Endothelial cell of umbilical vein (primary cell): ENCODE measurements around the gene APOBEC3C. TPM values are rescaled to one million over a fixed set of nuclear protein-coding genes. Genes with fewer than 3 reads are reported as not detected.
"Not testable (repeated sequence)": the region's sequence is repeated elsewhere in the genome, so short reads cannot be mapped to it uniquely, and the experiment has no call there.

Experiments used
- BruUV-seq: library from RNA; stranded (reverse); fragments of 400-500 nt; replicated peaks from 2 replicates; lab custom pipeline; 2021; lab: Mats Ljungman, UMichigan
- CTCF ChIA-PET: fragments of 300-600, 350-600 bp; sonication (Branson Sonifier 250); formaldehyde crosslinking; loops from one replicate; lab custom pipeline; 2021; ENCODE audit warnings: antibody characterized with exemption, inconsistent platforms; lab: Charles Lee
- POLR2A ChIA-PET: fragments of 300-600, 350-600 bp; sonication (Branson Sonifier 250); formaldehyde crosslinking; loops from one replicate; lab custom pipeline; 2021; ENCODE audit warnings: antibody characterized with exemption, inconsistent platforms; lab: Charles Lee
- DNase-seq: peaks from one replicate; pipeline ENCODE4 v3.0.0-alpha.2; 2011; ENCODE audit warnings: low read depth, low spot score
- FAIRE-seq: peaks from 2 replicates; lab custom pipeline; 2011; peaks lifted over from hg19 to GRCh38; lab: Jason Lieb, UNC
- H2AFZ ChIP-seq: 2 replicates; pipeline ENCODE4 v1.6.0; 2012; ENCODE audit warnings: low read depth, low read length, control low read depth, inconsistent platforms
- H3K27ac ChIP-seq: 2 replicates; pipeline ENCODE4 v1.5.1; 2011; ENCODE audit warnings: low read depth, mild to moderate bottlenecking, control low read depth, low read length, moderate library complexity; ENCODE audit not compliant: insufficient read depth
- H3K27me3 ChIP-seq, 2 experiments: 2 replicates each; pipeline versions ENCODE4 v1.6.0 to v1.6.1; 2011; ENCODE audit warnings: low read length in 2 of 2, mixed read lengths in 1 of 2; ENCODE audit not compliant: control insufficient read depth in 2 of 2, insufficient read depth in 2 of 2
- H3K36me3 ChIP-seq, 2 experiments: 2 replicates in 1 of 2; 3 replicates in 1 of 2; pipeline ENCODE4 v1.5.1; 2011; ENCODE audit warnings: low read length in 2 of 2, mild to moderate bottlenecking in 1 of 2, moderate library complexity in 1 of 2; ENCODE audit not compliant: control insufficient read depth in 2 of 2, insufficient read depth in 2 of 2; ENCODE audit errors: extremely low read depth in 1 of 2
- H3K4me1 ChIP-seq: 3 replicates; pipeline ENCODE4 v1.5.1; 2011; ENCODE audit warnings: mild to moderate bottlenecking, low read length; ENCODE audit not compliant: control insufficient read depth, insufficient read depth; ENCODE audit errors: extremely low read depth
- H3K4me2 ChIP-seq: 2 replicates; pipeline ENCODE4 v1.6.1; 2011; ENCODE audit warnings: low read length, control low read depth, mixed read lengths; ENCODE audit not compliant: insufficient read depth
- H3K4me3 ChIP-seq, 3 experiments: fragments of 200-600 bp in 1 of 3; sonication (generic), shearing (Covaris generic) in 1 of 3; replicated peaks in 1 of 3; 2 replicates each; pipeline ENCODE4 v1.5.1; 2011 to 2016; ENCODE audit warnings: control low read depth in 3 of 3, low read length in 3 of 3, mild to moderate bottlenecking in 2 of 3, inconsistent platforms in 1 of 3, low read depth in 1 of 3, moderate library complexity in 1 of 3; ENCODE audit not compliant: insufficient read depth in 1 of 3
- H3K79me2 ChIP-seq: 2 replicates; pipeline ENCODE4 v1.6.0; 2012; ENCODE audit warnings: low read length, inconsistent platforms; ENCODE audit not compliant: control insufficient read depth, insufficient read depth
- H3K9ac ChIP-seq: replicated peaks from 2 replicates; pipeline ENCODE3; 2011; ENCODE audit warnings: low read length, control low read depth; ENCODE audit not compliant: insufficient read depth; ENCODE audit errors: extremely low read depth
- H3K9me1 ChIP-seq: replicated peaks from 3 replicates; pipeline ENCODE4 v1.6.0; 2011; ENCODE audit warnings: mild to moderate bottlenecking, low read length; ENCODE audit not compliant: control insufficient read depth, insufficient read depth; ENCODE audit errors: extremely low read depth
- H3K9me3 ChIP-seq: replicated peaks from 2 replicates; pipeline ENCODE4 v1.5.1; 2012; ENCODE audit warnings: low read length, inconsistent platforms; ENCODE audit not compliant: control insufficient read depth, insufficient read depth
- H4K20me1 ChIP-seq: replicated peaks from 2 replicates; pipeline ENCODE3; 2011; ENCODE audit warnings: mild to moderate bottlenecking, low read length; ENCODE audit not compliant: control insufficient read depth, insufficient read depth; ENCODE audit errors: extremely low read depth
- dilution Hi-C: fragments of 300-500 bp; cut with MboI; formaldehyde crosslinking; loops from one replicate; pipeline ENCODE4 v1.15.0; 2019; ENCODE audit warnings: low sequenced_read_pairs; ENCODE audit not compliant: extremely low pct_ligation_motif_present
- intact Hi-C: fragments of 100-400 bp; cut with micrococcal nuclease; formaldehyde crosslinking; loops from one replicate; pipeline ENCODE4 v1.10.0; 2022
- polyA plus RNA-seq, 4 experiments: library from polyadenylated mRNA; depleted of rRNA in 3 of 4; stranded (reverse) in 3 of 4; unstranded in 1 of 4; fragments of >200 nt; gene quantifications; 2 replicates each; pipeline versions ENCODE4 v1.2.1 to v1.2.3, GENCODE V29; 2011 to 2012; ENCODE audit warnings: missing spikeins in 1 of 4
- total RNA-seq: library from RNA; stranded (reverse); gene quantifications from 2 replicates; pipeline ENCODE4 v1.2.3, GENCODE V29; 2021

The APOBEC3C gene
- total and polyA plus RNA-seq, 2 donors (not counting 3 experiments of a cell fraction or from before 2014, with no cell fraction given) = 7.6 to 10.6 TPM

DNA sequence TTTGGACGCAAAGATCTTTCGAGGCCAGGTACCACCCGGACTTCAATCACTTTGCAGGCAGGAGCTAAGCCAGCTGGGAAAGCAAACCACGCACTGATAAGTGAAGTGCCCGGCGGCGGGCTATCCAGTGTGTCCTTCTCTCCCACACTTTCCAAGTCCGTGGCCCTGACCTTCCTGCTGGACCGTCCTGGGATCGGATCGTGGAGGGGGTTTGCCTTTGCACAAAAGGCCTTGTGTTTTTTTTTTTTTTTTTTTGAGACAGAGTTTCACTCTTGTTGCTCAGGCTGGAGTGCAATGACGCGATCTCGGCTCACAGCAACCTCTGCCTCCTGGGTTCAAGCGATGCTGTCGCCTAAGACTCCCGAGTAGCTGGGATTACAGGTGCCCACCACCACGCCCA is 29.0 kb downstream of the APOBEC3C start:
- H3K4me3 ChIP-seq, H3K27me3 ChIP-seq, H4K20me1 ChIP-seq, H3K36me3 ChIP-seq, H3K4me2 ChIP-seq, FAIRE-seq, H2AFZ ChIP-seq, H3K9me1 ChIP-seq, POLR2A ChIA-PET, intact Hi-C loops, H3K79me2 ChIP-seq, H3K27ac ChIP-seq, H3K9me3 ChIP-seq, H3K9ac ChIP-seq, dilution Hi-C loops, BruUV-seq, DNase-seq, H3K4me1 ChIP-seq: not testable (repeated sequence)
- CTCF ChIA-PET = interaction anchor here (1.1 kb wide), 1 partner anchor 12 kb away, joined by 3 read pairs; no protein-coding TSS in a partner anchor

DNA sequence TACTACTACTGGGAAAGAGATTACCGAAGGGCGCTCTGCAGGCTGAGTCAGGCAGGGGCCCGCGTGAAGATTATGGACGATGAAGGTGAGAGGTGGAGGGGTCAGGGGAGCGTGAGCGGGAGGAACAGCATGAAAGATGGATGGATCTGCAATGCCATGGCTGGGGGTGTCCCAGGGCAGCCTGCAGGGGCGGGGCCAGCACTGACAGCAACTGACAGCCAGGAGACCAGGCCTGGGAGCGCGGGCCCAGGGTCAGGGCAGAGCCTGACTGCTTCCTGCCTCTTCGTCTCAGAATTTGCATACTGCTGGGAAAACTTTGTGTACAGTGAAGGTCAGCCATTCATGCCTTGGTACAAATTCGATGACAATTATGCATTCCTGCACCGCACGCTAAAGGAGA is 31.1 kb downstream of the APOBEC3C start:
- BruUV-seq, H3K9ac ChIP-seq, H3K4me2 ChIP-seq, H3K9me3 ChIP-seq, intact Hi-C loops, H3K79me2 ChIP-seq, DNase-seq, CTCF ChIA-PET, H3K27ac ChIP-seq, H3K9me1 ChIP-seq, H3K36me3 ChIP-seq, POLR2A ChIA-PET, H3K4me1 ChIP-seq, dilution Hi-C loops, H3K27me3 ChIP-seq, H3K4me3 ChIP-seq, FAIRE-seq, H4K20me1 ChIP-seq, H2AFZ ChIP-seq: not testable (repeated sequence)

- H3K4me3 ChIP-seq, H3K27ac ChIP-seq, H3K27me3 ChIP-seq, H2AFZ ChIP-seq, dilution Hi-C loops, H3K79me2 ChIP-seq, H3K9me1 ChIP-seq, H3K4me2 ChIP-seq, FAIRE-seq, H4K20me1 ChIP-seq, intact Hi-C loops, H3K9ac ChIP-seq, DNase-seq, H3K4me1 ChIP-seq, BruUV-seq, H3K9me3 ChIP-seq, POLR2A ChIA-PET, H3K36me3 ChIP-seq: not testable (repeated sequence)
- CTCF ChIA-PET = interaction anchor here (0.6 to 1.0 kb wide), 3 partner anchors 11 to 283 kb away, joined by 3 to 4 read pairs (median 3); no protein-coding TSS in a partner anchor
Observed at GRCh38 chr22:39049486-39049885, 35.4 kb downstream of the APOBEC3C start.

- dilution Hi-C loops, H3K27ac ChIP-seq, FAIRE-seq, H3K79me2 ChIP-seq, H3K9me1 ChIP-seq, H3K27me3 ChIP-seq, H3K9ac ChIP-seq, H2AFZ ChIP-seq, H3K4me2 ChIP-seq, H3K4me3 ChIP-seq, H4K20me1 ChIP-seq, BruUV-seq, DNase-seq, H3K4me1 ChIP-seq, intact Hi-C loops, POLR2A ChIA-PET, H3K9me3 ChIP-seq, CTCF ChIA-PET, H3K36me3 ChIP-seq: not testable (repeated sequence)
Observed at GRCh38 chr22:39051844-39052495, 37.9 kb downstream of the APOBEC3C start.
